Measurements from ENCODE around the gene CPVL. TPM values are rescaled to one million over a fixed set of nuclear protein-coding genes. Genes with fewer than 3 reads are reported as not detected.

The CPVL gene
- total RNA-seq, 1 experiment from 2014 or later: 26.9 TPM

DNA sequence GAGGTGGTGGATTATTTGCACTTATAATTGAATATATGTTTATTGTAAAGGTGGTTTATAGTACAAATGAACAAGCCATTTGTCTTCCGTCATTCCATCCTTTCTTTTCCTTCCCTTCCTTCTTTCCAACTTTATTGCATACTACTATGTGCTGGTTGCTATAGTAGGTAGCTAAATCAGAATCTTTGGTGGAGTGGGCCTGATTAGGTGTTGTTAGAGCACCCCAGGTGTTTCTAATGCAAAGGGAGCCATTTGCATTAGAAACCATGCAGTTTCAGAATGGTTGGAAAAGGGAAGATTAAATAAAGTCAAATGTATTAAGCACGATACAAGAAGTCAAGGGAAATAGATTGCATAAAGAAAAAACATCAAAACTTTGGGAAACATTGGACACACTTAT, 99.4 kb downstream of the CPVL start:
- H3K9me3 Mint-ChIP-seq: peaks cover 15 to 16% of the 10 kb centered on the region in 2 experiments
- Histone ChIP-seq H4K91ac (ENCODE audit: insufficient read length, low read depth, low read length) (no peak overlapping the region), H3K23me2 (ENCODE audit: insufficient read length, low read depth, low read length, poor library complexity, severe bottlenecking) (no peaks in the 10 kb centered on the region), H3T11ph (ENCODE audit: low read length) (no peak overlapping the region), H2BK12ac (ENCODE audit: insufficient read length, low read depth, low read length) (no peak overlapping the region), H3K27ac (ENCODE audit: insufficient read length, low read depth, low read length) (no peak overlapping the region), H4K5ac (ENCODE audit: insufficient read length, low read depth, low read length) (no peak overlapping the region), H2BK5ac (ENCODE audit: insufficient read length, low read length) (no peak overlapping the region), H4K8ac (replicated peaks; ENCODE audit: insufficient read length, low read depth, low read length) (no peak overlapping the region), H3K79me2 (ENCODE audit: insufficient read depth, low read length) (no peaks in the 10 kb centered on the region), H3K56ac (ENCODE audit: insufficient read length, low read depth, low read length) (no peak overlapping the region), H4K20me1 (ENCODE audit: control insufficient read depth, insufficient read depth, insufficient read length) (no peaks in the 10 kb centered on the region), H2BK15ac (ENCODE audit: low read depth, low read length) (no peak overlapping the region), H3K14ac (ENCODE audit: insufficient read depth, low read length) (no peak overlapping the region), H3K4me2 (ENCODE audit: insufficient read depth, insufficient read length, low read length) (no peak overlapping the region), H3K9ac (ENCODE audit: extremely low read depth, insufficient read length, low read length) (no peak overlapping the region), H3K23ac (ENCODE audit: insufficient read length, low read depth, low read length) (no peak overlapping the region), H2BK120ac (ENCODE audit: low read depth, low read length, poor library complexity, severe bottlenecking) (no peak overlapping the region), H3K9me3 (ENCODE audit: control insufficient read depth, low read depth, low read length) (no peaks in the 10 kb centered on the region), H3K79me1 (ENCODE audit: insufficient read depth, low read depth, low read length, poor library complexity, severe bottlenecking) (no peaks in the 10 kb centered on the region), H3K18ac (ENCODE audit: insufficient read length, low read depth, low read length) (no peak overlapping the region), H2AFZ (ENCODE audit: low read length) (no peak overlapping the region), H3K4ac (ENCODE audit: low read depth, low read length) (no peak overlapping the region), H2AK5ac (ENCODE audit: insufficient read length, low read length) (no peak overlapping the region), H2BK20ac (ENCODE audit: low read depth, low read length, poor library complexity, severe bottlenecking) (no peak overlapping the region), H3K4me1 (ENCODE audit: insufficient read depth, low read length) (peaks cover 3% of the 10 kb centered on the region; the same call in 1 of the 2 replicates), H3K27me3 (ENCODE audit: insufficient read depth, low read length) (no peaks in the 10 kb centered on the region)
- H3K27me3 Mint-ChIP-seq (ENCODE audit: low read depth): peaks cover 14% of the 10 kb centered on the region
- peaks cover 51 to 61% of the 10 kb centered on the region in 2 experiments for H3K4me1 Mint-ChIP-seq
- TF ChIP-seq, protein P1, sequence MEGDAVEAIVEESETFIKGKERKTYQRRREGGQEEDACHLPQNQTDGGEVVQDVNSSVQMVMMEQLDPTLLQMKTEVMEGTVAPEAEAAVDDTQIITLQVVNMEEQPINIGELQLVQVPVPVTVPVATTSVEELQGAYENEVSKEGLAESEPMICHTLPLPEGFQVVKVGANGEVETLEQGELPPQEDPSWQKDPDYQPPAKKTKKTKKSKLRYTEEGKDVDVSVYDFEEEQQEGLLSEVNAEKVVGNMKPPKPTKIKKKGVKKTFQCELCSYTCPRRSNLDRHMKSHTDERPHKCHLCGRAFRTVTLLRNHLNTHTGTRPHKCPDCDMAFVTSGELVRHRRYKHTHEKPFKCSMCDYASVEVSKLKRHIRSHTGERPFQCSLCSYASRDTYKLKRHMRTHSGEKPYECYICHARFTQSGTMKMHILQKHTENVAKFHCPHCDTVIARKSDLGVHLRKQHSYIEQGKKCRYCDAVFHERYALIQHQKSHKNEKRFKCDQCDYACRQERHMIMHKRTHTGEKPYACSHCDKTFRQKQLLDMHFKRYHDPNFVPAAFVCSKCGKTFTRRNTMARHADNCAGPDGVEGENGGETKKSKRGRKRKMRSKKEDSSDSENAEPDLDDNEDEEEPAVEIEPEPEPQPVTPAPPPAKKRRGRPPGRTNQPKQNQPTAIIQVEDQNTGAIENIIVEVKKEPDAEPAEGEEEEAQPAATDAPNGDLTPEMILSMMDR (conservative IDR thresholded peaks at IDR 0.05): no peak
- peak overlapping the region in 1 of 3 experiments; percentile 34; a peak in 2 of 7 replicates for H3K27ac Mint-ChIP-seq
- WGBS (ENCODE audit: extremely low coverage, insufficient read length, low lambda C conversion rate): no CpG with 5 or more reads among the region's 2 CpGs
- peaks cover 3 to 23% (median 9%) of the 10 kb centered on the region in 3 experiments for H3K36me3 Mint-ChIP-seq (ENCODE audit: insufficient read depth in 1 of 3, low read depth in 3 of 3)
- no peak for DNase-seq
- H3K4me3 Mint-ChIP-seq: 0 out of 5 replicates have a peak overlapping the region, but pooled peaks of 1 of the 2 experiments have one; percentile 6

Data from H9 (cell line).